Measurements from ENCODE around the gene ADA.

The ADA gene

GRCh38 chr20:44600301-44600700 is 51.2 kb downstream of the ADA start:
- H3K4me3 ChIP-seq (ENCODE audit: low read depth, low read length) = no peak overlapping the region
- H3K79me2 ChIP-seq (ENCODE audit: control insufficient read depth, insufficient read depth, low read length, unreplicated experiment) = no peaks in the 10 kb centered on the region
- peaks cover 39% of the 10 kb centered on the region for H3K4me1 ChIP-seq (ENCODE audit: control insufficient read depth, insufficient read depth, low read length, unreplicated experiment)
- H3K27ac ChIP-seq (ENCODE audit: low read depth, low read length) = no peak overlapping the region
- H3K27me3 ChIP-seq (ENCODE audit: insufficient read depth, low read length) = no peaks in the 10 kb centered on the region
- no peaks in the 10 kb centered on the region for H3K36me3 ChIP-seq (ENCODE audit: insufficient read depth, low read length)
- no peak overlapping the region for H2AFZ ChIP-seq (ENCODE audit: low read length, unreplicated experiment)

- H3K27me3 ChIP-seq (ENCODE audit: insufficient read depth, low read length) = no peaks in the 10 kb centered on the region
- H3K4me3 ChIP-seq (ENCODE audit: low read depth, low read length) = no peak overlapping the region
- H3K79me2 ChIP-seq (ENCODE audit: control insufficient read depth, insufficient read depth, low read length, unreplicated experiment) = no peaks in the 10 kb centered on the region
- H2AFZ ChIP-seq (ENCODE audit: low read length, unreplicated experiment) = no peak overlapping the region
- peaks cover 44% of the 10 kb centered on the region for H3K4me1 ChIP-seq (ENCODE audit: control insufficient read depth, insufficient read depth, low read length, unreplicated experiment)
- H3K36me3 ChIP-seq (ENCODE audit: insufficient read depth, low read length) = no peaks in the 10 kb centered on the region
- H3K27ac ChIP-seq (ENCODE audit: low read depth, low read length) = no peak overlapping the region
Observed at GRCh38 chr20:44599715-44600114, 51.8 kb downstream of the ADA start.

- H2AFZ ChIP-seq (ENCODE audit: low read length, unreplicated experiment) = no peak overlapping the region
- H3K27ac ChIP-seq (ENCODE audit: low read depth, low read length) = peak overlapping the region; percentile 13; the same call in 1 of the 2 replicates
- no peak overlapping the region for H3K4me3 ChIP-seq (ENCODE audit: low read depth, low read length)
- peaks cover 54% of the 10 kb centered on the region for H3K4me1 ChIP-seq (ENCODE audit: control insufficient read depth, insufficient read depth, low read length, unreplicated experiment)
- no peaks in the 10 kb centered on the region for H3K79me2 ChIP-seq (ENCODE audit: control insufficient read depth, insufficient read depth, low read length, unreplicated experiment)
- H3K27me3 ChIP-seq (ENCODE audit: insufficient read depth, low read length) = no peaks in the 10 kb centered on the region
- H3K36me3 ChIP-seq (ENCODE audit: insufficient read depth, low read length) = no peaks in the 10 kb centered on the region
Observed at GRCh38 chr20:44598423-44599305, 52.8 kb downstream of the ADA start.

GRCh38 chr20:44597930-44598329 is 53.6 kb downstream of the ADA start:
- no peak overlapping the region for H3K4me3 ChIP-seq (ENCODE audit: low read depth, low read length)
- H2AFZ ChIP-seq (ENCODE audit: low read length, unreplicated experiment) = no peak overlapping the region
- peak overlapping the region; percentile 13; the same call in 1 of the 2 replicates for H3K27ac ChIP-seq (ENCODE audit: low read depth, low read length)
- H3K79me2 ChIP-seq (ENCODE audit: control insufficient read depth, insufficient read depth, low read length, unreplicated experiment) = no peaks in the 10 kb centered on the region
- H3K27me3 ChIP-seq (ENCODE audit: insufficient read depth, low read length) = no peaks in the 10 kb centered on the region
- no peaks in the 10 kb centered on the region for H3K36me3 ChIP-seq (ENCODE audit: insufficient read depth, low read length)
- peaks cover 58% of the 10 kb centered on the region for H3K4me1 ChIP-seq (ENCODE audit: control insufficient read depth, insufficient read depth, low read length, unreplicated experiment)

GRCh38 chr20:44597516-44597915 is 54.0 kb downstream of the ADA start:
- H3K4me1 ChIP-seq (ENCODE audit: control insufficient read depth, insufficient read depth, low read length, unreplicated experiment) = peaks cover 58% of the 10 kb centered on the region
- no peak overlapping the region for H3K4me3 ChIP-seq (ENCODE audit: low read depth, low read length)
- H2AFZ ChIP-seq (ENCODE audit: low read length, unreplicated experiment) = no peak overlapping the region
- no peaks in the 10 kb centered on the region for H3K36me3 ChIP-seq (ENCODE audit: insufficient read depth, low read length)
- no peaks in the 10 kb centered on the region for H3K27me3 ChIP-seq (ENCODE audit: insufficient read depth, low read length)
- no peaks in the 10 kb centered on the region for H3K79me2 ChIP-seq (ENCODE audit: control insufficient read depth, insufficient read depth, low read length, unreplicated experiment)
- H3K27ac ChIP-seq (ENCODE audit: low read depth, low read length) = no peak overlapping the region

GRCh38 chr20:44596876-44597275 is 54.6 kb downstream of the ADA start:
- Histone ChIP-seq H3K4me1 (ENCODE audit: control insufficient read depth, insufficient read depth, low read length, unreplicated experiment) (peaks cover 52% of the 10 kb centered on the region), H3K4me3 (ENCODE audit: low read depth, low read length) (no peak overlapping the region), H3K79me2 (ENCODE audit: control insufficient read depth, insufficient read depth, low read length, unreplicated experiment) (no peaks in the 10 kb centered on the region), H3K27me3 (ENCODE audit: insufficient read depth, low read length) (no peaks in the 10 kb centered on the region), H2AFZ (ENCODE audit: low read length, unreplicated experiment) (no peak overlapping the region), H3K27ac (ENCODE audit: low read depth, low read length) (no peak overlapping the region), H3K36me3 (ENCODE audit: insufficient read depth, low read length) (no peaks in the 10 kb centered on the region)

GRCh38 chr20:44596010-44596409 is 55.5 kb downstream of the ADA start:
- H3K4me1 ChIP-seq (ENCODE audit: control insufficient read depth, insufficient read depth, low read length, unreplicated experiment) = peaks cover 43% of the 10 kb centered on the region

GRCh38 chr20:44594730-44595129 is 56.8 kb downstream of the ADA start:
- no peak overlapping the region for H3K4me3 ChIP-seq (ENCODE audit: low read depth, low read length)
- peaks cover 35% of the 10 kb centered on the region for H3K4me1 ChIP-seq (ENCODE audit: control insufficient read depth, insufficient read depth, low read length, unreplicated experiment)
- H2AFZ ChIP-seq (ENCODE audit: low read length, unreplicated experiment) = no peak overlapping the region
- no peaks in the 10 kb centered on the region for H3K36me3 ChIP-seq (ENCODE audit: insufficient read depth, low read length)
- no peaks in the 10 kb centered on the region for H3K27me3 ChIP-seq (ENCODE audit: insufficient read depth, low read length)
- H3K79me2 ChIP-seq (ENCODE audit: control insufficient read depth, insufficient read depth, low read length, unreplicated experiment) = no peaks in the 10 kb centered on the region
- peak overlapping the region; percentile 51; the same call in 1 of the 2 replicates for H3K27ac ChIP-seq (ENCODE audit: low read depth, low read length)

More at GRCh38 chr20:44596010-44596409, 55.5 kb downstream of the ADA start:
- Histone ChIP-seq H3K27ac (ENCODE audit: low read depth, low read length) (no peak overlapping the region), H3K36me3 (ENCODE audit: insufficient read depth, low read length) (no peaks in the 10 kb centered on the region), H3K4me3 (ENCODE audit: low read depth, low read length) (no peak overlapping the region), H3K27me3 (ENCODE audit: insufficient read depth, low read length) (no peaks in the 10 kb centered on the region), H3K79me2 (ENCODE audit: control insufficient read depth, insufficient read depth, low read length, unreplicated experiment) (no peaks in the 10 kb centered on the region), H2AFZ (ENCODE audit: low read length, unreplicated experiment) (no peak overlapping the region)

GRCh38 chr20:44593751-44594150 is 57.7 kb downstream of the ADA start:
- H3K27me3 ChIP-seq (ENCODE audit: insufficient read depth, low read length) = no peaks in the 10 kb centered on the region
- no peak overlapping the region; the same call in 1 of the 2 replicates for H3K4me3 ChIP-seq (ENCODE audit: low read depth, low read length)
- peak overlapping the region; percentile 51; the same call in 1 of the 2 replicates for H3K27ac ChIP-seq (ENCODE audit: low read depth, low read length)
- H3K79me2 ChIP-seq (ENCODE audit: control insufficient read depth, insufficient read depth, low read length, unreplicated experiment) = no peaks in the 10 kb centered on the region
- H3K36me3 ChIP-seq (ENCODE audit: insufficient read depth, low read length) = no peaks in the 10 kb centered on the region
- peaks cover 31% of the 10 kb centered on the region for H3K4me1 ChIP-seq (ENCODE audit: control insufficient read depth, insufficient read depth, low read length, unreplicated experiment)
- H2AFZ ChIP-seq (ENCODE audit: low read length, unreplicated experiment) = no peak overlapping the region

- H3K36me3 ChIP-seq (ENCODE audit: insufficient read depth, low read length) = no peaks in the 10 kb centered on the region
- no peak overlapping the region for H3K27ac ChIP-seq (ENCODE audit: low read depth, low read length)
- no peak overlapping the region for H3K4me3 ChIP-seq (ENCODE audit: low read depth, low read length)
- peaks cover 18% of the 10 kb centered on the region for H3K4me1 ChIP-seq (ENCODE audit: control insufficient read depth, insufficient read depth, low read length, unreplicated experiment)
- no peaks in the 10 kb centered on the region for H3K27me3 ChIP-seq (ENCODE audit: insufficient read depth, low read length)
- H3K79me2 ChIP-seq (ENCODE audit: control insufficient read depth, insufficient read depth, low read length, unreplicated experiment) = no peaks in the 10 kb centered on the region
- no peak overlapping the region for H2AFZ ChIP-seq (ENCODE audit: low read length, unreplicated experiment)
Observed at GRCh38 chr20:44592366-44592765, 59.1 kb downstream of the ADA start.

Data from ACC112 (cell line).